ENCODE results near the gene NR2F1-AS1. TPM values are rescaled to one million over a fixed set of nuclear protein-coding genes. Genes with fewer than 3 reads are reported as not detected.

NR2F1-AS1 gene
- total RNA-seq, 1 experiment from 2014 or later = 1.5 TPM

GRCh38 chr5:93402451-93402850 lies 178.6 kb downstream of the NR2F1-AS1 start (continued):
- TF ChIP-seq CDX4 (CRISPR knock-in tag; IDR thresholded peaks at IDR 0.05; ENCODE audit: borderline replicate concordance) (no peak), ATF6 (CRISPR knock-in tag; IDR thresholded peaks at IDR 0.05) (no peak), ETV6 (CRISPR knock-in tag; IDR thresholded peaks at IDR 0.05) (no peak), MYBL2 (CRISPR knock-in tag; IDR thresholded peaks at IDR 0.05) (no peak), ESRRA (CRISPR knock-in tag; IDR thresholded peaks at IDR 0.05; ENCODE audit: borderline replicate concordance) (no peak), ZNF219 (CRISPR knock-in tag; IDR thresholded peaks at IDR 0.05; ENCODE audit: borderline replicate concordance) (no peak), NFYB (CRISPR knock-in tag; conservative IDR thresholded peaks at IDR 0.05; ENCODE audit: low read depth) (no peak)
- TF ChIP-seq, protein P1, sequence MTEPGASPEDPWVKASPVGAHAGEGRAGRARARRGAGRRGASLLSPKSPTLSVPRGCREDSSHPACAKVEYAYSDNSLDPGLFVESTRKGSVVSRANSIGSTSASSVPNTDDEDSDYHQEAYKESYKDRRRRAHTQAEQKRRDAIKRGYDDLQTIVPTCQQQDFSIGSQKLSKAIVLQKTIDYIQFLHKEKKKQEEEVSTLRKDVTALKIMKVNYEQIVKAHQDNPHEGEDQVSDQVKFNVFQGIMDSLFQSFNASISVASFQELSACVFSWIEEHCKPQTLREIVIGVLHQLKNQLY (CRISPR knock-in tag; IDR thresholded peaks at IDR 0.05) = no peak

DNA sequence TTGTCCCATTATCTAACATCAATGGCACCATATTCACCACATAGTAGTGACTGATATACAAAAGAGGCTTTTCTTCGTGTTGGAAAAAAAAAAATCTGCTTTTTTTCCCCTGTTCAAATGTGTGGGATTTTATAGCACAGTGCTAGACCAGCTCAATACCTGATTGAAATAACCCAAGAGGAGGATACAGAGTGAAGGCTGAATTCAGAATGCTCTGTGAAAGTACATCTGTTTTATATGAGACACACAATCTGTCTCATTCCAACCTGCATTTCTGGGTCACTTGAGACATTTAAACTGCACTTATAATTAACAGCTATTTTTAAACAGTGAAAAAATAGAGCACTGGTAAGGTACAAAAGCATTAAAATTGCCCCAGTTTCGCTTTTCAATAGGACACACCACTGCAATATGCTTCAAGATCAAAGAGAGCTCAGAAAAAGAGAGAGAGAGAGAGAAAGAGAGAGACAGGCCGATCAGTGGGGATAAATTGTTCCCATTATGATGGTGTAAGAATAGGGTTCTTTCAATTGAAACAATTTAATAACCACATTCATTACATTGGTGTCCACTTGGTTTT lies 179.3 kb downstream of the NR2F1-AS1 start:
- H3K9me3 Mint-ChIP-seq = peaks cover 17% of the 10 kb centered on the region
- H3K36me3 Mint-ChIP-seq = peaks cover 5% of the 10 kb centered on the region
- ChIA-PET CTCF (no interaction called here), POLR2A (no interaction called here)
- DNase-seq (ENCODE audit: low spot score) (no peak), ATAC-seq (no peak)
- no peak overlapping the region for H3K4me3 Mint-ChIP-seq
- no peak for TF ChIP-seq NR2C2 (CRISPR knock-in tag; IDR thresholded peaks at IDR 0.05)
- no peak for TF ChIP-seq ZNF416 (CRISPR knock-in tag; IDR thresholded peaks at IDR 0.05)
- no peaks in the 10 kb centered on the region; the same call in 1 of the 2 replicates for H3K4me1 Mint-ChIP-seq
- H3K27me3 Mint-ChIP-seq (ENCODE audit: low read depth) = no peaks in the 10 kb centered on the region; the same call in 1 of the 2 replicates
- H3K27ac Mint-ChIP-seq = no peak overlapping the region

DNA sequence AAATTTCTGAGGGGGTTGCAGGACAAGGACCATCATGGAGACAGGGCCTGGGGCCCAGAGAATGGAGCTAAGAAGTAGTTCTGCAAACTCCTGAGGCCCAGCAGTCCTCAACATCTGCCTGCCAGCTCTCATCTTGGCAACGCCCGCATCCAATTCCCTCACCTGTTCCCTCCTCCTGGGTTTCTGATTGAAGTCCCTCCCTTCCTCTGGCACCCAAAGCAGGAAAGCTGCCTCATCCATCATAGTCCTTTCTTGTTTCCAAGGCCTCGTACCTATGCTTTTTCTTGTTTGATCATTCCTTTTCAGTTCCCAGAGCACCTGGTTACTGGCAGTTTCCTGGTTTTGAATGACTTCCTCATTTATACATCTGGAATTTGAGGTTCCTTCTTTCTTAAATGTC lies 181.3 kb downstream of the NR2F1-AS1 start:
- DNase-seq (ENCODE audit: low spot score) (no peak), ATAC-seq (no peak)
- Mint-ChIP-seq H3K9me3 (peaks cover 16% of the 10 kb centered on the region), H3K36me3 (peaks cover 7% of the 10 kb centered on the region), H3K4me3 (no peak overlapping the region), H3K27ac (no peak overlapping the region), H3K27me3 (ENCODE audit: low read depth) (no peaks in the 10 kb centered on the region; the same call in 1 of the 2 replicates), H3K4me1 (no peaks in the 10 kb centered on the region)
- TF ChIP-seq, protein P1 (CRISPR knock-in tag; IDR thresholded peaks at IDR 0.05) = no peak
- TF ChIP-seq ZNF317 (CRISPR knock-in tag; IDR thresholded peaks at IDR 0.05; ENCODE audit: borderline replicate concordance, low read depth) (no peak), ZNF425 (CRISPR knock-in tag; conservative IDR thresholded peaks at IDR 0.05) (no peak), TEAD4 (CRISPR knock-in tag; IDR thresholded peaks at IDR 0.05) (no peak), TCF7 (CRISPR knock-in tag; IDR thresholded peaks at IDR 0.05; ENCODE audit: low read depth) (no peak), FOXJ3 (CRISPR knock-in tag; IDR thresholded peaks at IDR 0.05; ENCODE audit: borderline replicate concordance) (no peak), ZNF532 (CRISPR knock-in tag; IDR thresholded peaks at IDR 0.05; ENCODE audit: borderline replicate concordance) (no peak), GABPB1 (CRISPR knock-in tag; IDR thresholded peaks at IDR 0.05) (no peak), CREB1 (CRISPR knock-in tag; IDR thresholded peaks at IDR 0.05) (no peak), JUN (CRISPR knock-in tag; IDR thresholded peaks at IDR 0.05) (no peak), ESRRA (CRISPR knock-in tag; IDR thresholded peaks at IDR 0.05; ENCODE audit: borderline replicate concordance) (no peak)
- TF ChIP-seq, protein P2, sequence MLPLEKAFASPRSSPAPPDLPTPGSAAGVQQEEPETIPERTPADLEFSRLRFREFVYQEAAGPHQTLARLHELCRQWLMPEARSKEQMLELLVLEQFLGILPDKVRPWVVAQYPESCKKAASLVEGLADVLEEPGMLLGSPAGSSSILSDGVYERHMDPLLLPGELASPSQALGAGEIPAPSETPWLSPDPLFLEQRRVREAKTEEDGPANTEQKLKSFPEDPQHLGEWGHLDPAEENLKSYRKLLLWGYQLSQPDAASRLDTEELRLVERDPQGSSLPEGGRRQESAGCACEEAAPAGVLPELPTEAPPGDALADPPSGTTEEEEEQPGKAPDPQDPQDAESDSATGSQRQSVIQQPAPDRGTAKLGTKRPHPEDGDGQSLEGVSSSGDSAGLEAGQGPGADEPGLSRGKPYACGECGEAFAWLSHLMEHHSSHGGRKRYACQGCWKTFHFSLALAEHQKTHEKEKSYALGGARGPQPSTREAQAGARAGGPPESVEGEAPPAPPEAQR (CRISPR knock-in tag; IDR thresholded peaks at IDR 0.05) = no peak
- ChIA-PET CTCF (no interaction called here), POLR2A (no interaction called here)
